GM18907 (cell line): ENCODE results near the gene INSYN2B.
A peak's percentile ranks its signal among the peaks of the same experiment; 100 is the strongest.

Experiments
- ATAC-seq: cut with Tn5 transposase; IDR thresholded peaks from one replicate; pipeline ENCODE4 v1.9.1; 2021; ENCODE audit warnings: mild to moderate bottlenecking, moderate library complexity; ENCODE audit not compliant: unreplicated experiment

The INSYN2B gene

DNA sequence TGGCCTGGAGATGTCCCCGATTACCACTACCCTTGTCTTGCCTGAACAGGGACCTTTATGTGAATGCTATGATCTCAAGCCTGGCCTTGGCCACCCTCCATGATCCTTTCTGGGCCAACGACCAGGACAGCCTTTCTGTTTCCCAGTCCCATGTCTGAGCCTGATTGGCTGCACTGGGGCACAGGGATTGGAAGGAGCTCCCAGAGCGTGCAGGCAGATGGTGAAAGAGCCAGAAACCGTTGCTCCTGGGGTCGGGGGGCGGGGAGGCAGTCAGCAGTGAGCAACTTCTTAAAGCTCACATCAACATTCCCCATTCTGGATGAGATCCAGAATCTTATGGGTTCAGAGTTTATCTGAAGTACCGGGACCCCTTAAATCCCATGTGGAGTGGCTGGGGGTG lies 84.4 kb downstream of the INSYN2B start:
- no peak for ATAC-seq

DNA sequence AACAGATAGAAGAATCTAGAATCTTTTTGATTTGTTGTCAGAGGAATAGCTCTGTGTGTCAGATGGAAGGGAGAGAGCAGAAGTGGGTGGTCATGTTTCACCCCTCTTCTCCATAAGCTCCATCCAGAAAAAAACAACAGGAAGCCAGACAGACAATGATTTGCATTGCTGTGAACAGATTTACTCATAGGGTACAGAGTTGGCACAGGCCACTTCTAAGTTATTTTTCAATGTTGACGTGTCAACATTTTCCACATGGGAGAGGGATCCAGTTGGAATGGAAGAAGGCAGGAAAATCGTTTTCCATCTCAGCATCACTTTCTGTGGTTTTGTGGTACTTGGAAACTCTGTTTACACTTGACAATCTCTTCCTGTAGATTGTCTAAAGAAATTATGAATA lies 86.7 kb downstream of the INSYN2B start:
- no peak for ATAC-seq

DNA sequence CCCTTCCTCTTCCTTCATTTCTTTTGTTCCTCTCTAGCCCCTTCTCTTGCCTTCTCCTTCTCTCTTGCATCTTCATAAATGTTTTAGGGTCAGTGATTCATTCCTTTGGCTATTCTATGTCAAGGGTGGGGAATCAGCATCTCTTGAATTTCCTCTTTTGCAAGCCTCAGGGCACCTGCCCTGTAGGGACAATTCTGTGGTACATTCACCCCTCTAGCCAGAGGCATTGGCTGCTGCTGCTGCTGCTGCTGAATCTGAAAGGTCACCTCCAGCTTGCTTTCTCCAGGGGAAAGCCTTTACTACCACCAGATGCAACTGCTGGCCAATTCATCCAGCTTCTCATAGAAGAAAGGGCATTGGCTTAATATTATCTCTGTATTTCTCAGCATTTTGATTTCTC lies 87.3 kb downstream of the INSYN2B start:
- no peak for ATAC-seq

DNA sequence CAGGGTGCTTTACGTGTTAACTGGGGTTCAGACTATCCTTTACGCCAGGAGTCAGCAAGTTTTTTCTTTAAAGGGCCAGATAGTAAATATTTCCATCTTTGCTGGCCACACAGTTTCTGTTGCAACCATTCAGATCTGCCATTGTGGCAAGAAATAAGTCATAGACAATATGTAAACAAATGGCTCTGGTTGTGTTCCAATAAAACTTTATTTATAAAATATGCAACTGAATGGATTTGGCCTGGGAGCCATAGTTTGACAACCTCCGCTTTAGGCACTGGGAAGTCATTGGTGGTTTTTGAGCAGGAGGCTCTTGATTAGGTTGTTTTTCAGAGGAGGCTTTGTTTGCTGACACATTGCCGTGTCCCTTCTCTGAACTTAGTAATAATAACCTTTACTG lies 90.7 kb downstream of the INSYN2B start:
- ATAC-seq: no peak

DNA sequence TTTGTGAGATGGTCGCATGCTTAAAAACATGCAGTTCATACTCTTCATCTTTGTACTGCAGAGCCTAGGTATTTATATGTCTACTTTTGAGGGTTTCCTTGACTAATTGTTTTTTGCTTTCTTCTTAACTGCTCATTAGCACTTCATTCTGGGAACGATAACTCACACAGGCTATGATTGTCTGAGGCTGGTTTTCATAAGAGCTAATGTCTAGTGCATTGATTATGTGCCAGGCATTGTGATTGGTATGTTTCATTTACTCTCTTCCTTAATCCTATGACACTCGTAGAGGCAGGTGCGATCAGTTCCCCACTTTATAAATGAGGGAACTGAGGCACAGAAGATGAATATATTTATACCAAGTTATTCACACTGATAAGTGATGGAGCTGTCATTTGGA lies 93.6 kb downstream of the INSYN2B start:
- no peak for ATAC-seq

DNA sequence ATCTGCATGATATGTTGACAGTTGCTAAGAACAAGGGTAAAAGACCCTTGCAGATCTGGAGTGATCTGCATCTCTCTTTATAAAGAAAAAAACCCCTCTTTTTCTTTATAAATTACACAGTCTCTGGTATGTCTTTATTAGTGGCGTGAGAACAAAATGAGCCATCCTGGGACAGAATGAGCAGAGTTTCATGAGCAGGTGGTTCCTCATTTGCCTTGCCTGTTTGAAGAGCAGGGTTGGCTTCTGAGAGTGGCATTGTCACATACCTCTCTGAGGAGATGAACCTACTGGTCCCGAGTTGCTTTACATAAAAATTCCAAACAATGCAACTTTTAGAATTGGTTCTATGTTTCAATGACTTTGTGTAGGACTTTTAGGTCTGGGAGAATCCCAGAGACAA lies 94.3 kb downstream of the INSYN2B start:
- ATAC-seq: no peak

DNA sequence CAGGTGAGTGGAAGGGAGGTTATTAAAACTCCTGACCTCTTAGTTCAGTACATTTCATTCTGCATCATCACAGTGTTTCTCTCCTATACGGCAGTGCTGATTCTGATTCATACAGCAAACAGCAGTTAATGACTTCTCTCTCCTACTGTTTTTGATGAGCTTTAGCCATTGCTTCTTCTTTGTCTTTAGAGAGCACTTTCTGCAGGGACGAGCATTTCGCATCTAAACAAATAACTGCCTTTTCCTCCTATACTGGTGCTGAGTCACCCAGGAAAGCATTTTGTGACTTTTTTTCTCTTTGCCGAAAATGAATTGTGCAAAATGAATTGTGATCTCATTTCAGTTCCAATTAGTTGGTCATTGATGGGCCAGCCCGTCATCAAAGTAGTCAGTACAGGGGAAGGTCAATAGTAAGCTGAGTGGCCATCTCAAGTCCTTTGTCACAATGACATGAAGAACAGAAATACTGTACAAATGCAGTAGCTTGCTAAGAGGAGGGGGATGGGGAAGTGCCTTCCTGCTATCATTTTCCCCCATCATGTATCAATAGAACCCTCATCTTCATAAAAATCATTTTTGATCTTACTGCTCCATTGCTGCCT lies 98.5 kb downstream of the INSYN2B start:
- ATAC-seq: no peak

DNA sequence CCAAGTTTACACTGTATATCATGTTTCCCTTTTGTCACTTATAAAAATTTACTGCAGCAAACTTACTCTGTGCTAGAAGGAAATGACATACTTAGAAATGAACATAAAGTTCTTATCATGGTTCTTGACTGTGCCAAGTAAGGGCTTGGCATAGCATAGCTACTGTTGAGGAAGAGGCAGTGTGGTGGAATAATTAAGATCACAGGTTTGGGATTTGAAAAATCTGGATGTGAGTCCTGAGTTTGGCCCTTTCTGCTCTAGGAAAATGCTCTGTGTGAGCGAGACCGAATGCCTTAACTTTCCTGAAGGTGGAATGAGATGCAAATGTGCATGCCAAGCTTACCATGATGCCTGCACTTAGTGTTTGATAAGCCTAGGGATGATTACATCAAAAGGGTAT lies 99.5 kb downstream of the INSYN2B start:
- ATAC-seq: no peak

DNA sequence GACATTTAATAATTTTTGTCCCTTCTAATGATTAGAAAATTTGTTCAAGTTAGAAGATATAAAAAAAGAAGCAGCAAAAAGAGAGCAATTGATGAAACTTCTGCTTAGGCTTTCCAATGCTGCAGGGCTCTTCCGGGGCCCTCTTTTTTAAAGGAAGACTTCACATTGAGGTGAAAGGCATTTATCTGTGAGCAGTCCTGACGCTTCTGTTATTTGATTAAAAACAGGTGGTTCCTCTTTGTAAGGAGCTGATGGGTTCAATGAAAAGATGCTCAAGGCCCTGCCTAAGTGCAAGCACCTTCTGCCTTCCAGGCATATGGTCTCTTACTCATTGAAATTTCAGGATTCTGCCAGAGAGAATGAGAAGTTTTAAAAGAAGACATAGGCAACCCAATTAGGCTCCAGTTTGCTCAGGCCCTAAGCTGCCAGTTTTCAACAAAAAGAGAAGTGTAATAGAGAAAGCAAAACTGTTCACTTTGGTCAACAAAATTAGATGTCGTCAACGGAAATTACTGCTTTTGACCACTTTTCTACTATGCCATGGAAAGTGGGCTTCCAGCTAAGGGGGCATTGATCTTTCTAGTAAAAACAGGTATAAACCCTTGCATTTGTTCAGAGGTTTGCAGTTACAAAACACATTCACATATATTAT lies 100.2 kb downstream of the INSYN2B start:
- no peak for ATAC-seq

DNA sequence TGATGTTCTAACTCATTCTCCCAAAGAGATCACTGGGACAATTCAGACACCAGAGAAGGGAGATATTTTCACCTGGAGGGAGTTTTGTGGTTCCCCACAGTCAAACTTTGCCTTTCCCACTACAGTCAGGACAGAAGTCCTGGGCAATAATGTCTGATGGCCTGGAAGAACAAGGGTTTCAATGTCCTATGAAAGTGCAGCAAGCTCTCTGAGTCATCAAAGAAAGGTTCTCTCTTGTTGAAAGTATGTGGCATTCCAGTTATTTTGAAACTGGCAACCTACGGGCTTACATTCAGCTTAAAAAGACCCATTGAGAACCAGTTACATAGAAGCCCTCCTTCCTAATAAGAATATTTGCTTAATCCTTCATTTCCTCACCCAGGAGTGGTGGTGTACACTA lies 103.9 kb downstream of the INSYN2B start:
- ATAC-seq: no peak

DNA sequence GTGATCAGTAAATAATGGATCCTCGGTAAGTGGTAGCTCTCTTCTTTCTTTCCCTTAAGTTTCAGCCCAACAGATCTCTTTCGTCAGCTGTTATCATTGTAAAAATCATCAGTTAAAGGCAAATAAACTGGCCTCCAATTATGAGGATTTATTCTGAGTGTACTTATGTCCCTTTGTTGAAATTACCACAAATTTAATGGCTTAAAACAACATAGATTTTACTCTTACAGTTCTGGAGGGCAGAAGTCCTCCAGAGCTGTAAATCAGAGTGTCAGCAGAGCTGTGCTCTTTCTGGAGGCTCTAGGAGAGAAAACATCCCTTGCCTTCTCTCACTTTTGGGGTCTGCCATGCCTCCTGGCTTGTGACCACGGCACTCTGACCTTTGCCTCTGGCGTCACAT lies 104.6 kb downstream of the INSYN2B start:
- no peak for ATAC-seq

DNA sequence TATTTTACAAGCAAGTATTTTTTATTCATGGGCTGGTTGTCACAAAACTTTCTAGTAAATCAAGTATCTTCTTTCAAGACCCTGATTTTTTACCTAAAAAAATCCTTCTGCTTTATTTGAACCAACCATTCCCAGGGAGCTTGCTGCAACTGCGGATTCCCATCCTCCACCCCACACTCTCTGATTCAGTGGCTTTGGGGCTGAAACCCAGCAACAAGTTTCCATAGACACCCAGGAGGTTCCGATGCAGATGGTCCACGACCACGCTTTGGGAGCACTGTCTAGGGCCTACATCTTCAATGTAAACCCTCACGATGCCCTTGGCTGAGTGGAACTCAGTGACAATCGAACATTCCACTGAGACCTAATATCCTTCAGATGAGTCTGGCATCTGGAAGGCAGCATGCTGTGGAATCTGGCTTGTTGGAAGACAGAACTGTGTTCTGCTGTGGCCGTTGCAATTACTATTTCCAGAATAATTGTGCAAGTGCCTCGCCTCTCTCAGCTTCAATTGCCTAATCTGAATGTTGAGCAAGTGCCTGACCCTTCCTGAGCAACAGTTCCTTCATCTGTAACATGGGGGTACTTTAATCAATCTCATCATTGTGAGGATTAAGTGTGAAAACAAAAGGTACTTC lies 105.1 kb downstream of the INSYN2B start:
- ATAC-seq: no peak

DNA sequence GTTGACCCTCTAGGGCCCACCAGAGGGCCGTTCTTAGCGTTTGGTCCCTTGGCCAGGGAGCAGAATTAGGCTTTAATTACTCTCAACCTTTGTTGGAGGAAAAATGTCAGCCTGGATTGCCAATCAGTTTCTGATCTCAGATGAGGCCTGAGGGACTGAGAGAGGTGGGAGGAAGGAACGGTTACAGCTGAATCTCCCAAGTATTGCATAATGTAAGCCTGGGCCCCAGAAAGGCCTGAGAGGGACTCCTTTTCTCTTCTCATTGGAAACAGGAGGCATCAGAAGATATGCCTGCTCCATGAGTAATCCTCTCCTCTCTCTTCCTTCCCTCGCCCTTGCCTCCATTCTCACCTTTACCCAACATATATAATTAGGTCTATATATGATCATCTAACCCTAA lies 105.7 kb downstream of the INSYN2B start:
- no peak for ATAC-seq

DNA sequence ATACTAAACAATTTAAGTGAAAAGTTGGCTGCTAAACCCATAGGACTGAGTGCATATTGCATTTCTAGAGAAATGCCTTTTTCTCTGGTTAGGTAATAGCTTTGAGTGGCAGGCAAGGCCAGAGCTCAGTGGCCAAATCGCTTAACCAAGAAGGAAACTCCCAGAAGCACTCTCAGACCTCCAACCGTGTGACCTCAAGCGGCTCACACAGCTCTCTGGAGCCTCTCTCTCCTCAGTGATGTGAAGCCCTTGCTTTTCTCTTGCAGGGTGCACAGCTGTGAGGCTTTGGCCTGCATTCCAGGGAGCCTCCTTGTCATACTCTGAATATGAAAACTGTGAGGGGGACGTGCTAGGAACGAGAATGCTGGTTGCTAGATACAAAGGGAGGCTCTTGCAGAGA lies 106.7 kb downstream of the INSYN2B start:
- peak; percentile 63 for ATAC-seq

DNA sequence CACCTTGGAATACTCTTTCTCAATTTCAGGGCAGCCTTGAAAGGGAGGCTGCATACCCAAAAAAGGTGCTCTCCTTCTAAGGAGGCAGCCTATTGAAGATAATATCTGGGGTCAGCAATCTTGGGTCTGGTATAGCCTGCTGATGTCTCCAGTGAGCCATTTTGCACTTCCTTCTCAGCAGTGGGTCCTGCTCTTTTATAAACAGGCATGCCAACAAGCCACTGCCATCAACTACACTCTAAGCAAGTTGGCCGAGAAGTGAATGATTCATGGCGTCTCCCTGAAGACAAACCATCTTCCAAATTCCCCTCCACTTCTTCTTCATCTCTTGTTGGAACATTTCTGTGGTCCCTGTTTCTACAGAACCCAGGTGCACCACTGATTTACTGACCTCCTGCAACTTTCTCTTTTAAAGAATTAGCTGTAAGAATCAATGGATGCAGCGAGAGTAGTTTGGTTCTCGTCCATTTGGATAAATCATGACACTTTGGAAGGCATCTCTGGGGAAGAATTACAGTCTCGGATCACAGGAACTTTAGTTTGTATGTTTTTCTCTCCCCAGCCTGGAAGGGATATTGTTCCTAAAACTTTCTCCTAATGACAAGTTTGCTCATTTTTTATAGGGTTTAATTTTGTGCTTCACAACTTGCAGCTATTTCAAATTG lies 108.3 kb downstream of the INSYN2B start:
- no peak for ATAC-seq

DNA sequence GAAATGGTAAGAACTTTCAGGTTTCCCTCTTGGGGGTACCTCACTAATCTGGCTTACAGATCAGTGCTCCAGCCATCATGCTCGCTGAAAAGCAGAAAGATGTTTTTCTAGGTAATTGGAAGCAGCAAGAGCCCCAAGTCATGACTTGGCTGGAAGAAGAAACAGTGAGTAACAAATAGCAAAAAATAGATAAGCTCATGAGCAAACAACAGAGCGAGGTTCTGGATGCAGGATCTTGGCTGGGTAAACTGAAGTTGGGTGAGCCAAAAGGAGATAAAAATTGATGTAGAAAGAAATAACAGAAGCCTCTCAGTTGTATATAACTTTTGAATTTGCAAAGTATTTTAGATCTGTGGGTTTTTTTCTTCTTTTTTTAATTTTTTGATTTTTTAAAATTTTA lies 110.1 kb downstream of the INSYN2B start:
- no peak for ATAC-seq

DNA sequence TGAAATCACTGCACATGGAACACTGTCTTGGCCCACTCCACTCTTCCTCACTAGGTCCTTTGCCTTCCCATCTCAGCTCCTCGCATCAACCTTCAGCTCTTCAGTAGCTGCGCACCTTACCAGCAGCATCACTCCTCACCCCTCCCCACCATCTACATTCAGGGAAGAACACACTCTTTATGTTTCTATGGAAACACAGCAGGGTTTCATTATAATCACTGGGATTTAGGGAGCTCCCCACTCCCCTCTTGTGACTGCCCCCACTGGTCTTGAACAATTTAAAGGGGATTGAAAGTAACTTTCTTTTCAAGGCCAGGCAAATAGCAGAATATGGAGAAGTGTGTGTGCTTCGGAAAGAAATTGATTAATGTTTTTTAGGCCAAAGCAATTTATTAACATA lies 111.2 kb downstream of the INSYN2B start:
- ATAC-seq: no peak

DNA sequence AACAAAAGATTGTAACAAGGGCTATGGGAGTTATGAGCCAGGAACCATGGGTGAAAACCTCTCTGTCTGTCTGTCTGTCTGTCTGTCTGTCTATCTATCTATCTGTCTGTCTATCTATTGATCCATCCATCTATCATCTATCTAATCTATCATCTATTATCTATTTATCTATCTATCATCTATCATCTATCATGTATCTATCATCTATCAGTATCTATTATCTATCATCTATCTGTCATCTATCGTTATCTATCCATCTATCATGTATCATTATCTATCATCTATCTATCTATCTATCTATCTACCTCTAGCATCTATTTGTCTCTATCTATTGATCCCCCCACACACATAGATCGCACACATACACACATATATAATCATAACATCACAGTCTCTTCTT lies 112.9 kb downstream of the INSYN2B start:
- ATAC-seq: no peak

DNA sequence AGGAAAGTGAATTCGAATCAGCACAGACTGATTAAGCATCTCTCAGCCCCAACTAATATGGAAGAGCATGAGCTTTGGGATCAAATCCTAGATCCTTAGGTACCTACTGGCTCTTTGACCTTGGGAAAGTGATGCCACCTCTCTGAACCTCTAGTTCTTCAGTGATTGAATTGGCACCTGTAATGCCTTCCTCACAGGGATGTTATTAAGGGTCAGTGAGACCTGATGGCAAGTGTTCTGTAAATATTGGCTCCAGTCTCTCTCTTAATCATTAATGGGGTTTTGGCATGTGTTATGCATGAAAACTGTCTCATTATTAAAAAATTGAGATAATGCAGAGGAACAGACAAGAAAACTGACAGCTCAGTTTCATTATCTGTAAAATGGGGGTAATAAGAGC lies 115.8 kb downstream of the INSYN2B start:
- no peak for ATAC-seq

DNA sequence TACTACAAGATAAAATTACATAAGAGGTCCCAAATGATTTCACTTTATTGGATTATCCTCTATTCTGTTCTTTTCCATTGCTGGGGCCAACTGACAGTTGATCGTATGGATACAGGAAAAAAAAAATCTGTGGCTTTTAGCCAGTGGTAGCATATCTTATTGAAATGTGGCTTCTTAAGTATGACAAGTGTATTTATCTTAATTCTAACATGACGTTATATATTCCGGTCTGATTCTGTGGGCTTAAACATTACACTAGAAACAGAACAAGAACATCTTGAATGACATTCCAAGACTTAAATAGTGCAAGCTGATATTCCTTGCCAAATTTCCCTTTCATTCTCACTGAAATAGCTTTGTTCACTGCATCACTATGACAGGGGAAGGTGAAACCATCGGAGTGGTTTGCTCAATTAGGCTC lies 117.9 kb downstream of the INSYN2B start:
- ATAC-seq: no peak

DNA sequence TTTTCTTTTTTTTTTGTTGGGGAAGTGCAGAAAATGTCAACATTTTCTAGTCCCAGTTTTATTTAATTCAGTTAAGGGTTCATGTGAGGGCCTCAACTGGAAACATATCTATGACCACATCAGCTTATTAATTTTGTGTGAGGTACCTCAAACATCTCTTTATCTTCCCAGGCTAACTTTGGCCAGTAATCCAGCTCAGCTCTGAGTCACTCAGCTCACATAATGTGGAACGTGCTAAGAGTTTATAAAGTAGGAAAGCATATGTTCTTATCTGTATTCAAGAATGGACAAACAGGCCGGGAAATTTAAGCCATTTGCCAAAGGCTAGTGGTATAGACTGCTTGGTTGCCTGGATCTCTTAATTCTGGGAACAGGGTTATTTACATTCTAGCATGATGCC lies 118.4 kb downstream of the INSYN2B start:
- no peak for ATAC-seq

DNA sequence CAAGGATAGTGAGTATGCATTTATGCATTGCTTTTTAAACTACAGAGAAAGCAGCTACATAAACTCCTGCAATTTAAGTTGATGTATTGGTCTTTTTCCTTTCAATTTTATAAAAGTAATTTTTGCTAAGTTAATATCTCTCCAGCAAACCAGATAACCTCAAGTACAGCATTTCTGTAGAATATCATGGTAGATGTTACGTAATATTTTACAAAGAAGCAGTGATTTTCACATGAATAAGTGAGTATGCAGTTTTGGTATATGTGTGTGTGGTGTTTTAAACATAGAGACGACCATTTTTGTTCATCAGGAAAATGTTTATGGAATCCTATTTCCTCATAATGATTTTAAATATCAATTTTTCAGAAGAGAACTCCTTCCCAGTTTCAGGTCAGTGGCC lies 118.9 kb downstream of the INSYN2B start:
- no peak for ATAC-seq
